Gastroesophageal sphincter (tissue), 3 donors: Measurements from ENCODE around the gene CPNE5.

Source experiments
- POLR2A ChIP-seq, 2 donors: fragments of 450-650 bp; IDR thresholded peaks; one replicate each; pipeline ENCODE4 v1.6.1; 2017; ENCODE audit warnings: antibody characterized with exemption in 2 of 2, mild to moderate bottlenecking in 2 of 2, moderate library complexity in 1 of 2
- POLR2AphosphoS5 ChIP-seq: sonication (generic); formaldehyde crosslinking; IDR thresholded peaks from one replicate; pipeline ENCODE4 v1.6.1; 2017; ENCODE audit warnings: antibody characterized with exemption
- TF ChIP-seq, protein P1 (sequence below), 4 experiments: fragments of 200-600 bp in 2 of 4; fragments of 450-650 bp in 2 of 4; sonication (generic) in 1 of 4; IDR thresholded peaks; one replicate each; pipeline ENCODE4 v1.5.1; 2017 to 2019; ENCODE audit warnings: antibody characterized with exemption in 4 of 4, mild to moderate bottlenecking in 2 of 4, moderate library complexity in 2 of 4

DNA sequence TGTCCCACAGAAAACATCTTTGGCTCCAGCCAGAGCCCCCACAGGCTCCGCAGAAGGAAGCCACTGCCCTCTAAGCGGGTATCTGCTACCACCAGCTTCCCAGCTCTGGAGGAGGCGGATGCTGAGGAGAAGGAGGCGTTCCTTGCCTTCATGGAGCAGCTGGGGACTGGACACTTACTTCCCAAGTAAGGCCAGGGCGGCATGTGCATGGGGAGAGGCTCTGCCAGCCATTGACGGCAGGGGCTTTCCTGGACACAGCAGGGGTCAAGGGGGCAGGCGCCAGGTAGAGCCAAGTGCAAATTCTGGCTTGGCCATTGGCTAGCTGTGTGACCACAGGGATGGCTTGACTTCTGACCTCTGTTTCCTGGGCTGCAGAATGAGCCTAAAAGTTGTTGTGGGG, 123.8 kb downstream of the CPNE5 start:
- TF ChIP-seq, protein P1, sequence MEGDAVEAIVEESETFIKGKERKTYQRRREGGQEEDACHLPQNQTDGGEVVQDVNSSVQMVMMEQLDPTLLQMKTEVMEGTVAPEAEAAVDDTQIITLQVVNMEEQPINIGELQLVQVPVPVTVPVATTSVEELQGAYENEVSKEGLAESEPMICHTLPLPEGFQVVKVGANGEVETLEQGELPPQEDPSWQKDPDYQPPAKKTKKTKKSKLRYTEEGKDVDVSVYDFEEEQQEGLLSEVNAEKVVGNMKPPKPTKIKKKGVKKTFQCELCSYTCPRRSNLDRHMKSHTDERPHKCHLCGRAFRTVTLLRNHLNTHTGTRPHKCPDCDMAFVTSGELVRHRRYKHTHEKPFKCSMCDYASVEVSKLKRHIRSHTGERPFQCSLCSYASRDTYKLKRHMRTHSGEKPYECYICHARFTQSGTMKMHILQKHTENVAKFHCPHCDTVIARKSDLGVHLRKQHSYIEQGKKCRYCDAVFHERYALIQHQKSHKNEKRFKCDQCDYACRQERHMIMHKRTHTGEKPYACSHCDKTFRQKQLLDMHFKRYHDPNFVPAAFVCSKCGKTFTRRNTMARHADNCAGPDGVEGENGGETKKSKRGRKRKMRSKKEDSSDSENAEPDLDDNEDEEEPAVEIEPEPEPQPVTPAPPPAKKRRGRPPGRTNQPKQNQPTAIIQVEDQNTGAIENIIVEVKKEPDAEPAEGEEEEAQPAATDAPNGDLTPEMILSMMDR (IDR thresholded peaks at IDR 0.05) = no peak
- TF ChIP-seq POLR2AphosphoS5 (no peak), POLR2A (IDR thresholded peaks at IDR 0.05) (no peak)
